Upper lobe of left lung (tissue), 4 donors: ENCODE measurements around the gene SLC30A9.

Experiments
- EP300 ChIP-seq, 4 donors: sonication (generic); formaldehyde crosslinking; IDR thresholded peaks; one replicate each; pipeline ENCODE4 v1.5.1; 2017; ENCODE audit warnings: antibody characterized with exemption in 4 of 4, control low read depth in 2 of 4
- POLR2A ChIP-seq, 4 donors: fragments of 450-650 bp; IDR thresholded peaks; one replicate each; pipeline ENCODE4 v1.5.1; 2016 to 2017; ENCODE audit warnings: antibody characterized with exemption in 4 of 4, mild to moderate bottlenecking in 2 of 4
- POLR2AphosphoS5 ChIP-seq, 2 donors: sonication (generic); formaldehyde crosslinking; IDR thresholded peaks; one replicate each; pipeline ENCODE4 v1.5.1; 2017; ENCODE audit warnings: antibody characterized with exemption in 2 of 2
- TF ChIP-seq, protein P1 (sequence below), 6 experiments: fragments of 450-650 bp in 4 of 6; fragments of 200-600 bp in 2 of 6; sonication (generic) in 2 of 6; IDR thresholded peaks; one replicate each; pipeline ENCODE4 v1.5.1; 2016 to 2019; ENCODE audit warnings: antibody characterized with exemption in 6 of 6

DNA sequence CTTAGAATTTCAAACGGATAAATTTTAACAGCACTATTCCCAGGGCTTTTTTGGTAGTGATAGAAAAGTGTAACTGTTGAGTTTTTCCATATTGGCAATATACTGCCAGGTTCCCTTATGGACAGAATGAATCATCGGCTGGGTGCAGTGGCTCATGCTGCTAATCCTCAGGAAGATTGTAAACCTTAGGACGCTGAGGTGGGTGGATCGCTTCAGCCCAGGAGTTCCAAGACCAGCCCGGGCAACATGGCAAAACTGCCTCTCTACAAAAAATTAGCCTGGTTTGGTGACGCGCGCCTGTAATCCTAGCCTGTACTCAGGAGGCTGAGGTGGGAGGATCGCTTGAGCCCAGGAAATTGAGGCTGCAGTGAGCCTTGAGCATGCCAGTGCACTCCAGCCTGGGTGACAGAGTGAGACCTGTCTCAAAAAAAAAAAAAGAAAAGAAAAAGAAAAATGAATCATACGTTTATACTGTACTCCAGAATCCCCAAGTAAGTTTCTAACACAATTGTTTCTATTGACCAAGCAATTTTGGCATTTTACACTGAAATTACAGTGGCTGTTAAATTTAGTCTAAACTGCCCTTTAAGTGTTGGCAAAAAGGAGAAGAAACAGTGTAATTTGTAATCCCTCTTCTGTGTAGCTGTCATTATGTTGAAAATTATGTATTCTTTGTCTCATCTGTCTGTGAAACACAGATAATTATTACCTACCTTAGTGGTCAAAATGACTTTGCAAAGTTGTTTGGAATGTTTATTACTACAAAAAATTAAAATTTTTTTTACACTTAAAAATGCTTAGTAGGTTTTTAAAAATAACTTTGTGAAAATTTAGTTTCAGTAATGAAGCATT lies 1.8 kb downstream of the SLC30A9 start:
- TF ChIP-seq, protein P1, sequence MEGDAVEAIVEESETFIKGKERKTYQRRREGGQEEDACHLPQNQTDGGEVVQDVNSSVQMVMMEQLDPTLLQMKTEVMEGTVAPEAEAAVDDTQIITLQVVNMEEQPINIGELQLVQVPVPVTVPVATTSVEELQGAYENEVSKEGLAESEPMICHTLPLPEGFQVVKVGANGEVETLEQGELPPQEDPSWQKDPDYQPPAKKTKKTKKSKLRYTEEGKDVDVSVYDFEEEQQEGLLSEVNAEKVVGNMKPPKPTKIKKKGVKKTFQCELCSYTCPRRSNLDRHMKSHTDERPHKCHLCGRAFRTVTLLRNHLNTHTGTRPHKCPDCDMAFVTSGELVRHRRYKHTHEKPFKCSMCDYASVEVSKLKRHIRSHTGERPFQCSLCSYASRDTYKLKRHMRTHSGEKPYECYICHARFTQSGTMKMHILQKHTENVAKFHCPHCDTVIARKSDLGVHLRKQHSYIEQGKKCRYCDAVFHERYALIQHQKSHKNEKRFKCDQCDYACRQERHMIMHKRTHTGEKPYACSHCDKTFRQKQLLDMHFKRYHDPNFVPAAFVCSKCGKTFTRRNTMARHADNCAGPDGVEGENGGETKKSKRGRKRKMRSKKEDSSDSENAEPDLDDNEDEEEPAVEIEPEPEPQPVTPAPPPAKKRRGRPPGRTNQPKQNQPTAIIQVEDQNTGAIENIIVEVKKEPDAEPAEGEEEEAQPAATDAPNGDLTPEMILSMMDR (IDR thresholded peaks at IDR 0.05), result no peak
- TF ChIP-seq POLR2A (IDR thresholded peaks at IDR 0.05) (no peak), EP300 (IDR thresholded peaks at IDR 0.05) (no peak), POLR2AphosphoS5 (IDR thresholded peaks at IDR 0.05) (no peak)
